Activated gamma-delta T cell treated with Interleukin-2 at 50 U/mL for 16 hours (primary cell): ENCODE measurements around the gene FMNL2.

Experiments used
- DNase-seq: peaks from one replicate; pipeline ENCODE4 v3.0.0-alpha.2; 2020

Gene FMNL2

GRCh38 chr2:152431370-152432098 is 96.6 kb downstream of the FMNL2 start:
- no peak for DNase-seq

GRCh38 chr2:152432206-152432653 is 97.3 kb downstream of the FMNL2 start:
- no peak for DNase-seq

DNA sequence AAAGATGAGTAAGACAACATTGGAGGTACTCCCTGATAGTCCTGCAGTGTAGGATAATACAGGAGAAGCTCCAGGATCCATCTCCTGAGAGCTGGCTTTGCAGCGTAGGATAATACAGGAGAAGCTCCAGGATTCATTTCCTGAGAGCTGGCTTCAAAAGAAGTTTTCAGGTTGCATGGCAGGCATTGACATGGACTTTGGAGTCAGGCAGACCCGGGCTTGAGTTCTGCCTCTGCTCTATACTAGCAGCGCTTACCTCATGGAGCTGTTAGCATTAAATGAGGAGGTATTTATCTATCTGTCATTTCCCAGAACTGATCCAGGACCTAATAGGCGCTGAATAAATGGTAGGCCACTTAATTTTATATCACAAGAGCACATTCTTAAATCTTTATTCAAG is 97.8 kb downstream of the FMNL2 start:
- no peak for DNase-seq

GRCh38 chr2:152433289-152433688 is 98.3 kb downstream of the FMNL2 start:
- DNase-seq = no peak

GRCh38 chr2:152433791-152434190 is 98.8 kb downstream of the FMNL2 start:
- DNase-seq = no peak

- DNase-seq = no peak
Measured at GRCh38 chr2:152434395-152435182, 99.6 kb downstream of the FMNL2 start.

DNA sequence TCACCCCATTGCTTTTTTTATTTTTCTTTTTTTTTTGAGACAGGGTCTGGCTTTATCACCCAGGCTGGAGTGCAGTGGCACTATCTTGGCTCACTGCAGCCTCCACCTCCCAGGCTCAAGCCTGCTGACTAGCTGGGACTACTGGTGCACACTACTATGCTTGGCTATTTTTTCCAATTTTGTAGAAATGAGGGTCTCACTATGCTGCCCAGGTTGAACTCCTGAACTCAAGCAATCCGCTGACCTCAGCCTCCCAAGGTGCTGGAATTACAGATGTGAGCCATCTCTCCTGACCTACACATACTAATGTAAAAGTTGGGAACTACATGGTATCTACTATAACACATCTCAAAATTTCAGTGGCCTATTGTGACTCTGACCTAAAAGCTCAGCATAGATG is 101.2 kb downstream of the FMNL2 start:
- no peak for DNase-seq

GRCh38 chr2:152437276-152438108 is 102.5 kb downstream of the FMNL2 start:
- DNase-seq = no peak

DNA sequence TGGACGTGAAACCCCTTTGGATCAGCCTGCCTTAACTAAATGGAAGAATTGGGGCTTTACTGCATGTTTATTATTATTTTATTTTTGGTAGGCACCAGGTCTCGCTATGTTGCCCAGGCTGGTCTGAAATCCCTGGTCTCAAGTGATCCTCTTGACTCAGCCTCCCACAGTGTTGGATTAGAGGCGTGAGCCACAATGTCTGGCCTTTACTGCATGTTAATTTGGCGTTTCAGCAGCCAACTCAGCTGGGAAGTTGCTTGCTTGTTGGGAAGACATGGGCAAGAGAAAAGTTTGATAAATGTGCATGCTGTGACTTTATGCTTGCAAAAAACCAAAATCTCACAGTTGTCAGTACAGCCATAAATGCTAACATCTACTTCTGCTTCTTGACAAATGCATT is 105.1 kb downstream of the FMNL2 start:
- DNase-seq = no peak

- no peak for DNase-seq
Measured at GRCh38 chr2:152440460-152440859, 105.5 kb downstream of the FMNL2 start.

DNA sequence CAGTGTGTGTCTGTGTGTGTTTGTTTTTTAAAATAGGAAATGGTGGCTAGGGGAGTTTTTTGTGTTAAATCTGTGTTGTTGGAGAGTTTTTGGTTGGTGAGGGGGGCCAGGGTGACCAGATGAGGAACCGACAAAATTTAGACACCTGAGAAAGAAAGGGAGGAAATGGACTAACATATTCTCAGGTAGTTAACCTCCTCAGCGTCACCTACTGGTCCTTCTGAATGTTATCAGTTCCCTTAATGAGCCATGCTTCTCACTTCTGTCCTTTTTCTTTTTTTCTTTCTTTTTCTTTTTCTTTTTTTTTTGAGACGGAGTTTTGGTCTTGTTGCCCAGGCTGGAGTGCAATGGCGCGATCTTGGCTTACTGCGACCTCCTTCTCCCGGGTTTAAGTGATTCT is 107.0 kb downstream of the FMNL2 start:
- no peak for DNase-seq

DNA sequence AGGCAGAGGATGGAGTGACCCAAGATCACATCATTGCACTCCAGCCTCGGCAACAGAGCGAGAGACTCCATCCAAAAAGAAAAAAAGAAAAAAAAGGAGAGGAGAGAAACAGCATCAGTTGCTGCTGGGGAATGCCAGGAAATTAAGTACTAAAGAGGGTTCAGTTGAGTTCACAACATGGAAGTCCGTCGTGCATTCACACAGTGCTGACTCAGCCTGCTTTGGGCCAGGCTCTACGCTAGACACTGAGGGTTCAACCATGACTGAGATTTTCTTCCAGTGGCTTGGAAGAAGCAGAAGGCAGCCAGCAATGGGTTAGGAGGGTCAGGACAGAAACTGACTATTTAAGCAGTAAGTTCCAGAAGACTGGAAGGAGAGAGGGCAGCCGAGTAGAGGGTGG is 108.8 kb downstream of the FMNL2 start:
- DNase-seq = no peak

DNA sequence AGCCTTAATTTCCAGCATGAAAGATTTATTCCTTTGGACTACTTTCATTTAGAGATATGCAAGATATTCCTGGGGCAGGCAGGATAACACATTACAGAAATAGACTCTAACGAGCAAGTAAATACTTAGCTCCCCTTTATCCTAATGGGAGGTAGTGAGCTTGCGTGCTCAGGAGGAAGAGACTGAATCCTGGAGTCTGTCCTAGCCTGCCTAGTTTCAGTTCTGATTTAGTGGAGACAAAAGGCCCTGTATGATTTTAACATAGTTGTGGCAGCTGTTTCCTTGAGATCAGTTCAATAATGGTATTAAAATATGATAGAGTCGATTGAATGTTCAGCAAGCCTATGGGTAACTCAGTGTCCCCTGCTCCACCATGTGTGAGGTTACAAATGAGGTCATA is 109.5 kb downstream of the FMNL2 start:
- no peak for DNase-seq

DNA sequence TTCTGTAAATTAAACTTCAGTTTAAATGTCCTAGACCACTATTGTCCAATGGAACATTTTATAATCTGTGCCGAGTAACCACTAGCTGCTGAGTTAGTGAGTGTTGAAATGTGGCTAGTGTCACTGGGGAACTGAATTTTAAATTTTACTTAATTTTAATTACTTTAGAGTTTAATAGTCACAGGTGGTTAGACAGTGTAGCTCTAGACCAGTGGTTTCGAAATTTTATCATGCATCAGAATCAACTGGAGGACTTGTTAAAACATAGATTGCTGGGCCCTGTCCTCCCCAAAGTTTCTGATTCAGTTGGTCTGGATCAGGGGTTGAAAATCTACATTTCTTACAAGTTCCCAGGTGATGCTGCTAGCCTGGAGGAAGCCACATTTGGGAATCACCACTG is 110.4 kb downstream of the FMNL2 start:
- DNase-seq = no peak

DNA sequence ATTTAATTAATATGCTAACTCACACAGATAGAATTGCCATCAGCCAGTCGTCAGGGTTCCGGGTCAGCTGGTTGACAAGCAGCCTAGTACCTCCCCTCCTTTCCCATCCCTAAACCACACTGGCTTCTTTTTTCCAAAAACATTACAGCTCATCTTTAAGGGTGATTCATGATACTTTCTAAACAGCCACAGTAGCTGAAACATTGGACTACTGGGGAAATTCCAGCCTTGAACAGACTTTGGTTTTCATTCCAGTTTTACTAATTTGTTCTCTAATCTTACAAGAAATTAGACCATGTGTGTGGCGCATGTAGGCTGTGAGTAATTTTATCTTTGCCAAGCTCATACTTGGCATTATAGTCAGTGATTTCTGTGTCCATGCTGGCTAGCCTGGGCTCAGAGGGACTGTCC is 110.8 kb downstream of the FMNL2 start:
- DNase-seq = no peak

- no peak for DNase-seq
Measured at GRCh38 chr2:152446213-152446612, 111.2 kb downstream of the FMNL2 start.

DNA sequence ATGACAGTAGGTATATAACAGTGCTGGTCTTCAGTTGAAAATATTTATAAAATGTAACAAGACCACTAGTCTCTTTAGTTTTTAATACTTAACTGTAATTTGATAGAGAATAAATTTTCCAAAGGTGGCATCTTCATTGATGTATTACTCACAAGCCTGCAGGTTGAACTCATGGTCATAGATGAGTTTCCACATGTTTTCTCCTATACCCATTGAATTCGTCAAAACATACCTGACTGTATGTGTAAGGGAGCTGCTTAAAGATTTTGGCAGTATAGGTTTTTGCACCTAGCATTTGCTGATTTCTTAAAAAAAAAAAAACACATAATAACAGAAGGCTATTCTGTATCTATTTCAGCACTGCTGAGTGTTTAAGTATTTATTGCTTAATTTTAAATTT is 112.9 kb downstream of the FMNL2 start:
- DNase-seq = no peak

GRCh38 chr2:152448606-152449005 is 113.6 kb downstream of the FMNL2 start:
- DNase-seq = no peak

DNA sequence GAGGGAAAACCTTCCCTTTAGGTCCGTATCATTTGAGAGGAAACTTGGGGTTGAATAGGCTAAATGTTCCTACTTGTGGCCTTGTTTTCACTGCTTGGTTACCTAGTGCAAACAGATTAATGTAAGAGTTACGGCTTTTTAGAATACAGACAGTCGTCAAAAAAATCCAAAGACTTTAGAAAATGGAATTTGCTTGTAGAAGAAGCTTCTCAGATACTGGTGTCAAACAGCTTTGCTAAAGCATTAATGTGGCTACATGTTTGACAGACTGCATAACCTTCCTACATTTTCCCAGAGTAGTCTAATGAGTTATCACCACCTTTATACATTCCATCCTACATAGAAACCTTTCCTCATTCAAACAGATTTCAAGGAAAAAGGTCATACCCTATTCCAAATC is 114.6 kb downstream of the FMNL2 start:
- no peak for DNase-seq

DNA sequence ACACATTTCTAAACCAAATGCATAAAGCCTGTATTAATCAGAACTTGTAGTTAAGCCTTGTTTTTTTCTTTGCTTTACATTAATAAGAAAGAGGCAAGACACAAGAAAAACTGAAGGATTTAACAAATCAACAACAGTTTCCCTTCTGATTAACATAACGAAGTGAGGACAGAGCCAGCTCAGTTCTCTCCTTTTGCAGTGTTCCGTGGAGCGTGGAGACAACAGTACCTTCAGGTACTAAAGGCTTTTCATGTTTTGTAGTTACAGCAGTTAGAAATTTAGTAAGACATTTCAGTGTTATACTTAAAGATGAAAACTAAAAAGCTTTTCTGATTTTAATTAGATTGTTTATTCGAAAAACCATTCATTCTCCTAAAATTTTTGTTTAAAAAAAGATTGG is 115.2 kb downstream of the FMNL2 start:
- no peak for DNase-seq

DNA sequence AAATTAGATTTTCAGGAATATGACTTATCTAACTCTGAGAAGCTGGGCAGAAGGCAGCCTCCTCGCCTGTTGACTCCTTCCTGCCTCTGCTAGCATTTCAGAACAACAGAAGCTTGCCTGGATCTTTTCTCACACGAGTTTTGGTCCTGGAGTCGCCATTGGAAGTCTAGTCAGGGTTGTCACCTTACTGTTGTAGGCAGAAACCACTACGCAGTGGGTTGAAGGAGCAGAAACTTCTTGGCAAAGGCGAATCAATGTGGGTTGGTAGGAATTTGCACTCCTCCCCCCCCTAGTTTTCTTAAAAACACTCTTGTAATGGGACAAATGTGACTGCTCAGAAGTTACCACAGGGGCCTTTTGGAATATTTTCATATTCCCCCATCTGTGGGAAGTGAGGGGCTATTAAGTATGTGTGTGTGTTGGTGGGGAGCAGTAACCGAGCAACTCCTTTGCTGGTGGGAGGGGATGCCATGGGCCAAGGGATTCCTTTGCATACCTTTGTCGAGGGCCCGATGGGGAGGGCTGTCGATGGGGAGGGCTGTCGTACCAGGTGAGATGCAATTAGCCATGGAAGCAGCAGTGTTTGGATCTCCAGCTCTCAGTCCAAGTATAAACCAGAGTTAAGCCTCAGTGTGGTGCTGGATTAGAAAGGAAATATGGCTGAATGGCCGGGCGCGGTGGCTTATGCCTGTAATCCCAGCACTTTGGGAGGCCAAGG is 117.4 kb downstream of the FMNL2 start:
- DNase-seq = no peak

- DNase-seq = no peak
Measured at GRCh38 chr2:152453129-152453911, 118.3 kb downstream of the FMNL2 start.
